Body of pancreas (tissue), 4 donors: Measurements from ENCODE around the gene FOXL2. TPM values are rescaled to one million over a fixed set of nuclear protein-coding genes. Genes with fewer than 3 reads are reported as not detected.

ENCODE experiments used
- ATAC-seq: fragments of 150-250 bp; one replicate; pipeline ENCODE4 v1.9.1; 2016
- DNase-seq, 4 donors: peaks; one replicate each; pipeline ENCODE4 v3.0.0-alpha.2; 2019
- H3K27ac ChIP-seq, 4 donors: fragments of 200-600 bp; sonication (generic); 1 replicate in 3 of 4; 2 replicates in 1 of 4; pipeline versions ENCODE4 v1.5.1 to v1.6.1; 2016 to 2019; ENCODE audit warnings: mild to moderate bottlenecking in 1 of 4, mixed read lengths in 1 of 4, moderate library complexity in 1 of 4
- H3K27me3 ChIP-seq, 2 donors: fragments of 200-600 bp; sonication (generic); one replicate each; pipeline ENCODE4 v1.6.0; 2016; ENCODE audit warnings: mild to moderate bottlenecking in 1 of 2
- H3K36me3 ChIP-seq, 2 donors: fragments of 200-600 bp; sonication (generic); replicated peaks in 1 of 2; 2 replicates each; pipeline ENCODE4 v1.5.1; 2016; ENCODE audit warnings: low read depth in 2 of 2; ENCODE audit not compliant: insufficient read depth in 1 of 2
- H3K4me1 ChIP-seq: fragments of 200-600 bp; sonication (generic); one replicate; pipeline ENCODE4 v1.6.0; 2016
- H3K4me3 ChIP-seq, 2 donors: fragments of 200-600 bp; sonication (generic); 1 replicate in 1 of 2; 2 replicates in 1 of 2; pipeline ENCODE4 v1.5.1; 2016 to 2019
- H3K9me3 ChIP-seq, 3 donors: fragments of 200-600 bp; sonication (generic); 1 replicate in 2 of 3; 2 replicates in 1 of 3; pipeline ENCODE4 v1.5.1; 2016
- CTCF ChIP-seq, 7 experiments: fragments of 450-650 bp in 4 of 7; fragments of 200-600 bp in 3 of 7; sonication (generic) in 3 of 7; IDR thresholded peaks; one replicate each; pipeline ENCODE4 v1.5.1; 2016 to 2019; ENCODE audit warnings: antibody characterized with exemption in 7 of 7
- POLR2A ChIP-seq, 3 donors: fragments of 450-650 bp; IDR thresholded peaks; one replicate each; pipeline ENCODE4 v1.6.1; 2016; ENCODE audit warnings: antibody characterized with exemption in 3 of 3, mild to moderate bottlenecking in 2 of 3
- WGBS, 2 donors: methylation state at CpG; one replicate each; pipeline ENCODE4 v1.1.5; 2017; 5-methylcytosine and 5-hydroxymethylcytosine counted together
- intact Hi-C: fragments of 100-400 bp; cut with DNase I; formaldehyde crosslinking; loops from one replicate; pipeline ENCODE4 v1.15.1; 2023
- total RNA-seq, 2 donors: library from RNA; depleted of rRNA; stranded (reverse); fragments of >200 nt; gene quantifications; one replicate each; pipeline ENCODE4 v1.1.0, GENCODE V29; 2016

Gene FOXL2
- total RNA-seq, 2 donors from 2014 or later, result 0.26 TPM; not detected in 1

- WGBS, 2 donors, result 64 to 100% methylated on average over 2 to 3 of the region's 3 CpGs
- Histone ChIP-seq H3K9me3 (no peaks in the 10 kb centered on the region), H3K27me3 (peaks cover 0 to 57% of the 10 kb centered on the region in 2 donors), H3K4me3 (no peak overlapping the region), H3K4me1 (peaks cover 46% of the 10 kb centered on the region), H3K27ac (no peak overlapping the region), H3K36me3 (no peaks in the 10 kb centered on the region)
- no peak for TF ChIP-seq CTCF (IDR thresholded peaks at IDR 0.05)
- no peak for TF ChIP-seq POLR2A (IDR thresholded peaks at IDR 0.05)
- no peak for DNase-seq
- no peak for ATAC-seq
- intact Hi-C loops, result no loop called here
These were observed 1.5 kb upstream of the FOXL2 start for GRCh38 chr3:138948371-138949001.

GRCh38 chr3:138947495-138948121 lies 671 bp upstream of the FOXL2 start:
- Histone ChIP-seq H3K27me3 (peaks cover 0 to 58% of the 10 kb centered on the region in 2 donors), H3K36me3 (no peaks in the 10 kb centered on the region), H3K27ac (no peak overlapping the region), H3K4me1 (peaks cover 46% of the 10 kb centered on the region), H3K4me3 (no peak overlapping the region), H3K9me3 (no peaks in the 10 kb centered on the region)
- ATAC-seq (no peak), DNase-seq (no peak)
- intact Hi-C loops, result no loop called here
- 48 to 50% methylated on average over 15 to 21 of the region's 21 CpGs for WGBS, 2 donors
- TF ChIP-seq CTCF (IDR thresholded peaks at IDR 0.05), result no peak
- TF ChIP-seq POLR2A (IDR thresholded peaks at IDR 0.05), result no peak

- 3 to 14% methylated on average over 14 to 111 of the region's 120 CpGs for WGBS, 2 donors
- intact Hi-C loops, result no loop called here
- peak; percentile 70 for ATAC-seq
These were observed 951 bp downstream of the FOXL2 start for GRCh38 chr3:138945709-138946662.

More at GRCh38 chr3:138945709-138946662, 951 bp downstream of the FOXL2 start:
- Histone ChIP-seq H3K4me3 (peak overlapping the region in 1 of 2 donors; percentile 10), H3K9me3 (no peaks in the 10 kb centered on the region), H3K36me3 (no peaks in the 10 kb centered on the region), H3K27me3 (peaks cover 0 to 62% of the 10 kb centered on the region in 2 donors), H3K27ac (no peak overlapping the region), H3K4me1 (peaks cover 46% of the 10 kb centered on the region)
- peak in 5 of 7 experiments; percentile 21 to 41 (median 27) for TF ChIP-seq CTCF (IDR thresholded peaks at IDR 0.05)
- TF ChIP-seq POLR2A (IDR thresholded peaks at IDR 0.05), result no peak
- DNase-seq, result peak; percentile 55 to 65 (median 60)
